GM18907 (cell line): ENCODE measurements around the gene LYPD4.

Experiments used
- ATAC-seq: cut with Tn5 transposase; IDR thresholded peaks from one replicate; pipeline ENCODE4 v1.9.1; 2021; ENCODE audit warnings: mild to moderate bottlenecking, moderate library complexity; ENCODE audit not compliant: unreplicated experiment

LYPD4 gene

GRCh38 chr19:41844601-41845000, at the start of gene LYPD4:
TSS of gene LYPD4 (minus strand) at chr19:41844683. CDS start at chr19:41839285, 5,398 bp downstream.
- ATAC-seq, result no peak

GRCh38 chr19:41893899-41894298, 49.4 kb upstream of the LYPD4 start:
- ATAC-seq, result no peak

DNA sequence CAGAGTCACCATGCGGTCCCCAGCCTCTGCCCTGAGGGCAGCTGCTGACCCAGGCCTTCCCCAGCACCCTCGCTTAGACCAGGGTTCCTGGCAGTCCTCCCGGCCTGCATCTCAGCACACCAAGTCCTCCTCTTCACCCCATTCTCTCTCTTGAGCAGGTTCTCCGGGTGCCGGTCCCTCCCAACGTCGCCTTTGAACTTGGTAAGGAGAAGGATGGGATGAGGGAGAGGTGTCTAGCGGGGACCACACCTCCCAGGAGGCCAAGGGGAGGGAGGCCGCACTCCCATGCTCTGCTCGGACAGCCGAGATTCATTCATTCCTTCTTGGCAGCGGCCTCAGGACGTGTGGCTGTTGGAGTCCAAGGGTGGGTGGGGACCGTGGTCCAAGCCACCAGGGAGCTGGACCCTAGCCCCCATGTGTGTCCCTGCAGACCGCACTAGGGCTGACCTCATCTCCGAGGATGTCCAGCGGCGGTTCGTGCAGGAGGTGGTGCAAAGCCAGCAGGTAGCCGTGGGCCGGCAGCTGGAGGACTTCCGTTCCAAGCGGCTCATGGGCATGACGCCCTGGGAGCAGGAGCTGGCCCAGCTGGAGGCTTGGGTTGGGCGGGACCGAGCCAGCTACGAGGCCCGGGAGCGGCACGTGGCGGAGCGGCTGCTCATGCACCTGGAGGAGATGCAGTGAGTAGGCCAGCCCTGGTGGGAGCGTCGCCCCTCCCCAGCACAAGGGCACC, 47.9 kb upstream of the LYPD4 start:
- no peak for ATAC-seq

DNA sequence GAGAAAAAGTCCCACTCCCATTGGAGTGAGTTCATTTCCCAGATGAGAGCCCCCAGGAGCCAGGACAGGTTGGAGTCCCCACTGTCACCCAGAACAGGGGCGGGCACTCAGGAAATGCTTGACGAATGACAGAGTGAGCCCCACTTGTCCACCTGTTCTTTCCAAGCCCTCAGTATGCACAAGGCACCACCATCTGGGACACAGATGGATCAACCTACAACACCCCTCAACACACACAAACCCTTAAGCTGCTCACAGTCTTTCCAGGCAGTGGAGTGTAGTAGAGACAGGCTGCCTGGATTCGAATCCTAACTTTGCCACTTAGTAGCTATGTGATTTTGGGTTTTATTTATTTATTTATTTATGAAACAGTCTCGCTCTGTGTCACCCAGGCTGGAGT, 46.5 kb upstream of the LYPD4 start:
- ATAC-seq, result no peak

DNA sequence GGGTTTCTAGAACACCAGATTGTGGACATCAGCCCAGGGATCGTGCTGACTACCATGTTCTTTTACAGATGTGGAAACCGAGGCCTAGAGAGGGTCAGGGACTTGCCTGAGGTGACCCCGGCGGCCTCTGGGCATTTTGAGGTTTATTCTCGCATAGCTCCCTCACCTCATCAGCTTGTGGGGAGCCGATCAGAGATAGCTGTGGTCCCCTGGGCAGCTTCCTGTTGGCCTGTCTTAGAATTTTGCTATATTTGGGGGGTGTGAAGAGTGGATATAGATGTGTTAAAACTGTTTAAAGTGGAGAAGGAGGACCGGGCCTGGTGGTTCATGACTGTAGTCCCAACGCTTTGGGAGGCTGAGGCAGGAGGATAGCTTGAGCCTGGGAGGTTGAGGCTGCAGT, 45.4 kb upstream of the LYPD4 start:
- no peak for ATAC-seq

GRCh38 chr19:41888926-41889325, 44.4 kb upstream of the LYPD4 start:
- ATAC-seq, result no peak

GRCh38 chr19:41887711-41888382, 43.4 kb upstream of the LYPD4 start:
- ATAC-seq, result peak; percentile 27

GRCh38 chr19:41886761-41887710, 42.6 kb upstream of the LYPD4 start:
- peak; percentile 41 for ATAC-seq

DNA sequence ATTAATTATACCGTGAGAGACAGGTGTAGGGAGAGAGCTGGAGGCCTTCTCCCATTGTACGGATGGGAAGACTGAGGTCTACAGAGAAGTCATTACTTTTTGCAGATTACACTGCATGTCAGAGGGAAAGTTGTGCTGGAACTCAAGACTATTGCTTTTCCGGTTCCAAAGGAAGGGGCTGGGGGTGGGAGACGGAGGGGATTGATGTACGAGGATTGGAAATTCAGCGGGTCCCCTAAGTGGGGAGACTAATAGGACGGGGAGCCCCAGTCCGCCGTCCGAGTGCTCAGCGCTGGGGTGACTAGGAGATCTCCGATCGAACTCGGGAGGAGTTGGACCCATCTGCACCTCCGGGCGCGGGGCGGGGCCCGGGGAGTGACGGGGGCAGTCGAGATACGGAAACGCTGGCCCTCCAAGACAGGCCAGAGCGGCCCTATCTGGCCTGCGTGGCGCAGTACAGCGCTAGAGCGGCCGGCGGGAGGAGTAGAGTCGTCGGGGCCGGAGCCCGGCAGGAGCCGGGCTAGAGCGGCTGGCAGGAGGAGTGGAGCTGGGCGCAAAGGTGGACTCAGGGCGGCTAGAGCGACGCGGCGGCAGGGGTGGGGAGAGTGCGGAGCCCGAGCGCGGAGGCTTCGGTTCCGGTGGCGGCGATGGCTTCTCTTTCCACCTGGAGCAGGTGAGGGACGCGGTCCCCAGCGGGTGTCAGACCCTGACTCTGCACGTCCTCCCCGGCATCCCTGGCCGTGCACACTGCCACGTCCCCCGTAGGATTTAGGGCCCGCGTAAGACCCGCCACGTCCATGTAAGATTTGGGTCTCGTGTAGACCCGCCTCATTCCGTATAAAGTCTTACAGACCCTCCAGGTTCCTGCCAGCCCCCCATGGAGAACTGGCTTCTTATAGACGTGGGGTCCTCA, 39.6 kb upstream of the LYPD4 start:
- peak; percentile 69 for ATAC-seq

DNA sequence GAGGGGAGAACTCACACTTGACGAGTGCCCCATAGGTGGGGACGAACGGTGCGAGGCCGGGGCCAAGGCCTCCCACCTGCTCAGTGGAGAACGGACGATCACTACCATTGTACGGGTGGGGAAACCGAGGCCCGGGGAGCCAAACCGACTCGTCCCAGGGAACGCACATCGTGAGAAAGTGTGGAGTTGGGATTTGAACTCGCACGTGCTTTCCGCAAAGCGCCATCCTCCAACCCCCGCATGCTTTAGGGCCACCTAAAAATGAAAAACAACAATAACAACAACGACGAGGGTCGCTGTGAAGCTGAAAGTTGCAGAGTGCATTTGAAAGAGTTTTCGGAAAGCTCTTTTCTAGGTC, 39.0 kb upstream of the LYPD4 start:
- no peak for ATAC-seq

DNA sequence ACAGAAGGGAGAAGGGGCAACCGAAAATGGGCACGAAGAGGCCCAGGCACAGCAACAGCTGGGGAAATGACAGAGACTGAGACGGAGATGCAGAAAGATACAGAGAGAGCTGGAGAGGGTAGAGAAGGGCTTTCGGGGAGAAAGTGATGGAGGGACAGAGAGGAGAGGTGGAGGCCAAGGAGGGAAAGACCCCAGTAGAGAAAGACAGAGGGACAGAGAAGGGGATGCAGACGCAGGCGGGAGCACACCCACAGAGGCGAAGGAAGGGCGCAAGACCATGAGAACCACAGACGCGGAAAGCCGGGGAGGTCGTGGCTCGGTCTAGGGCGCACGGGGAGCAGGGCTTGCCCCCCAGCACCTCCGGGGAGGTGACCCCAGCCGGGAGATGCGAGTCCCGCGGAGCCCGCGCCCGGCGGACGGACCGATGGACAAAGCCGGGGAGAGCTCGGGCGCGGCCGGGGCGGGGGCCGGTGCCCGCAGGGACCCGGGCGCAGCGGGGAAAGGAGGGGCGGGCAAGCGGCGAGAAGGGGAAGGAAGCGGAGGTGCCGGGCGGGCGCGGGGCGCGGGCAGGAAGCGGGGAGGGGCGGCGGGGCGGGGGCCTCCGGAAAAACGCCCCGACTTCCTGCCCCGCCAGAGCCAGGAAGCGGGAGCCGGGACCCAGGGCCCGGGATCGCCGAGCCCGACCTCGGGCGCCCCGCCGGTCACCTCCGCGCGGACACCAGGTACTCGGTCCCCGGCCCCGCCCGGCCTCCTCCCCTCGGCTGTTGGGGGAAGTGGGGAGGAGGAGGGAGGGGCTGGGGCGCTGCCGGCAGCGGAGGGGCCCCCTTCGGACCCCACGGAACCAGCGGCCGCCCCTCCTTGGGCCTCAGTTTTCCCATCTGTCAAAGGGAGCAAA, 38.3 kb upstream of the LYPD4 start, which contains the start of gene ARHGEF1:
Gene ARHGEF1 (plus strand): TSS at position 617 of the 895 bp plus-strand sequence. CDS start 4,899 bp downstream, outside the sequence.
- no peak for ATAC-seq

DNA sequence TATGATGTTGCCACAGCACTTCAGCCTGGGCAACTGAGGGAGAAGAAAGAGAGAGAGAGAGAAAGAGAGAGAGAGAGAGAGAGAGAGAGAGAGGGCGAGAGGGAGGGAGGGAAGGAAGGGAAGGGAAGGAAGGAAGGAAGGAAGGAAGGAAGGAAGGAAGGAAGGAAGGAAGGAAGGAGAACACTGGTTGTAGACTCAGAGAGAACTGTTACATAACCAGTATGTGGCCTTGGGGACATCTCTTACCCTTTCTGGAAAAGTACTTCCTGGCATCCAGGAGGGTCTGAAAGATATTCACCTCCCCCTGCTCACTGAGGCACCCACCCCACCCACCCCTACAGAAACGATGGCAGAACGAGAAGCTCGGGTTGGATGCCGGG, 35.8 kb upstream of the LYPD4 start:
- ATAC-seq, result no peak

DNA sequence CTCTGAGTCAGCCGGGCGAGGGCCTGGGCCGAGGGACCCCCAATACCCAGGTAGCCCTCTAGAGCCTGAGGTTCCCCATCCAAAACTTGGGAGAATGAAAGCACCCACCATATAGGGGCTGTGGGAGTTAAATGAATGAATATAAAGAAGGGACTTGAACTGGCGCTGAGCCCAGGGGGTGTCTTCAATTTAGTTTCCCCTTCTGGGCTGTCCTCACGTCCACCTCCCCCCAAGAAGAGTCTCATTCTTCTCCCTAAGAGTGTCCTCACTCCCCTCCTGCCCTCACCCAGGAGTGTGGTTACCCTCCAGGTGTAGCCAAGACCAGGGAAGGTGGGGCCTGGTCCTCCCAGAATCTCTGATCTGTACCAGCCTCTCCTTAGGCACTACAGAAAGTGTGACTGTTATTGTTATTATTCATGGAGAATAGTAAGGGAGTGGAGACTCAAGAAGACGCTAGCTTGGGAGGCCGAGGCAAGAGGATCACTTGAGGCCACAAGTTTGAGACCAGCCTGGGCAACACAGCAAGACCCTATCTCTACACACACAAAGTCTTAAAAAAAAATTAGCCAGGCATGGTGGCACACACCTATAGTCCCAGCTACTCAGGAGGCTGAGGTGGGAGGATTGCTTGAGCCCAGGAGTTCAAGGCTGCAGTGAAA, 35.3 kb upstream of the LYPD4 start:
- ATAC-seq, result no peak

GRCh38 chr19:41879080-41879479, 34.6 kb upstream of the LYPD4 start:
- no peak for ATAC-seq

DNA sequence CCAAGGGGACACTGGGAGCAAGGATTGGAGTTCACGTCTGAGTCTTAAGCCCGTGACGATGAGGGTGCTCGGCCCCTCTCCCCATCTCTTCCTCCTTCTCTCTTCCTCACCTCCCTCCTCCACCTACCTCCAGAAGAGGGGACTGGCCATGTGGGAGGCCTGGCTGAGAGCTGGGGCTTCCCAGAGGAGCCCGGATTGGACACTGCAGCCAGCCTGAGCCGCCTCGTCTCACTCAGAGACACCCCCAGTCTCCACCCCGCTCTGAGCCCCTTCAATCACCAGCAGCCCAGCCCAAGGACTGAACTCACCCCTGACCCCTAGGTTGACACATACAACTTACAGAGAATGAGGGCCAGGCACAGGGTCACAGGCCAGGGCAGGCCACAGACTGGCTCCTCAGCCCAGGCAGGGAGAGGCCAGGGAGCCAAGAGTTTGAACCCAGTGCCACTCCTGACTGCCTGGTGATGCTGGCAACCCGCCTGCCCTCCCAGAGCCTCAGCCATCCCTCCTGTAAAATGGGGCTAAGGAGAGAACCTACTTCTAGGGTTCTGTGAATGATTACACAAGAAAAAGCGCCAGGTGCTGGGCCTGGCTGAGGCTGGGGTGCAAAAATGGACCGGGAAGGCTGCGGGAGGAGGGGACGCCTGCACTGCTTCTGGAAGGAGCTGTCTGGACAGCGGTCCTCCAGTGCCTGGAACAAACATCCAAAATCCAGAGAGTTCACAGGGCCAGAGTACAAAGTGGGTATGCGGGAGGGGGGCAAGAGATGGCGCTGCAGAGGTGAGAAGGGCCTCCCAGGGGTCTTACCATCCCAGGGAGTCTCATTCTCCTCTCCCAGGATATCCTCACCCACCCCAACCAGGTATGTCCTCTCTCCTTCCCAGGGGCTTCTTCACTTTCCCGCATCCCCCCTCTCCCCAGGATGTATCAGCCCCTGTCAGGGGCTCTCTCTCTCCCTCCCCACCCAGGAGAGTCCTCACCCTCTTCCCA, 33.7 kb upstream of the LYPD4 start:
- peak; percentile 18 for ATAC-seq

DNA sequence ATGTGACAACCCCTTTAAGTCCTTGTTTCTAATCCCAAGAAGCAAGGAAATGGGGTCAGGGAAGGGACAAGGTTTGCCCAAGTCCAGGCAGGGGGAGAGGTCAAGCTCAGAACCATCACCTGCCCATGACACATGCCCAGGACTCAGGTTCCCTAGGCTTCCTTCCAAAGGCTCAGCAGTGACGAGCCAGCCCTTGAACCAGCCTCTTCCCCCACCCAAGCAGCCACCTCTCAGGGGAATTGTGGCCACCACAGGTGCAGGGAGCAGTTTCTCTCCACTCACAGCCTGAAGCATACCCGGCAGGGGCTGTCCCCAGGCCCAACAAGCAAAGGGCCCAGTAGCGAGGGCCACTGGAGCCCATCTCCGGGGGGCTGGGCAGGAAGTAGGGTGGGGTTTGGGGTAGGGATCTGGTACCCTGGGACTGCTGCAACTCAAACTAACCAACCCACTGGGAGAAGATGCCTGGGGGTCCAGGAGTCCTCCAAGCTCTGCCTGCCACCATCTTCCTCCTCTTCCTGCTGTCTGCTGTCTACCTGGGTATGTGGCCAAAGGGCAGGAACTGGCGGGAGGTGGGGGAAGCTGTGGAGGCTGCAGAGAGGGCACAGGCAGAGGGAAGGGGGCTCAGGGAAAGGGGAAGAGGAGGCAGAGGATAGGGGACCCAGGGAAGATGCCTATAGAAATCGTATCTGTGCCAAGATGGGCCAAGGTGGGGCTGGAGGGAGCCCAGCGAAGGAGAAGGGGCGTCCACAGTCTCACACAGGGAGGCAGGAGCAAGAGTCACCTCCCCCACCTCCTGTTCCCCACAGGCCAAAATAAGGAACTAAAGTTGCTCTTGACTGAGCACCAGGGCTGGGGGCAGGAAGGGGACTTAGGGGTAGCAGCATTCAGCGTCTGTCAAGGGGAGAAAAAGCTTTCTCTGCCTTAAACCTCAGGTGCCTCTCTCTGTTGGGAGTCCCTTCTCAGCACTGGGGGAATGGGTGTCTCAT, 32.7 kb upstream of the LYPD4 start, which contains the start of gene CD79A:
Gene CD79A (plus strand): TSS at position 433 of the 986 bp plus-strand sequence. CDS start 26 bp downstream, at position 459.
- peak; percentile 76 for ATAC-seq
